Measurements from ENCODE around the gene MYH4.

The MYH4 gene

GRCh38 chr17:10499950-10500349 lies 30.6 kb upstream of the MYH4 start:
- no peak for TF ChIP-seq CTCF (IDR thresholded peaks at IDR 0.05; ENCODE audit: extremely low read depth, insufficient read depth, missing control alignments)
- in situ Hi-C loops (cut with MboI; ENCODE audit: low pct_unique_long_range_greater_than_20kb, low sequenced_read_pairs, unreplicated experiment), result no loop called here
- DNase-seq (ENCODE audit: low spot score), result no peak

- DNase-seq (ENCODE audit: low spot score), result no peak
Measured at GRCh38 chr17:10492004-10492403, 22.6 kb upstream of the MYH4 start.

GRCh38 chr17:10482252-10482651 lies 12.9 kb upstream of the MYH4 start:
- in situ Hi-C loops (cut with MboI; ENCODE audit: low pct_unique_long_range_greater_than_20kb, low sequenced_read_pairs, unreplicated experiment), result no loop called here
- DNase-seq (ENCODE audit: low spot score), result no peak
- no peak for TF ChIP-seq CTCF (IDR thresholded peaks at IDR 0.05; ENCODE audit: extremely low read depth, insufficient read depth, missing control alignments)

More at GRCh38 chr17:10492004-10492403, 22.6 kb upstream of the MYH4 start:
- no peak for TF ChIP-seq CTCF (IDR thresholded peaks at IDR 0.05; ENCODE audit: extremely low read depth, insufficient read depth, missing control alignments)
- in situ Hi-C loops (cut with MboI; ENCODE audit: low pct_unique_long_range_greater_than_20kb, low sequenced_read_pairs, unreplicated experiment), result no loop called here

GRCh38 chr17:10477701-10478100 lies 8.3 kb upstream of the MYH4 start:
- in situ Hi-C loops (cut with MboI; ENCODE audit: low pct_unique_long_range_greater_than_20kb, low sequenced_read_pairs, unreplicated experiment), result no loop called here
- DNase-seq (ENCODE audit: low spot score), result no peak
- TF ChIP-seq CTCF (IDR thresholded peaks at IDR 0.05; ENCODE audit: extremely low read depth, insufficient read depth, missing control alignments), result no peak

GRCh38 chr17:10474536-10474935 lies 5.2 kb upstream of the MYH4 start:
- no peak for DNase-seq (ENCODE audit: low spot score)
- TF ChIP-seq CTCF (IDR thresholded peaks at IDR 0.05; ENCODE audit: extremely low read depth, insufficient read depth, missing control alignments), result no peak
- in situ Hi-C loops (cut with MboI; ENCODE audit: low pct_unique_long_range_greater_than_20kb, low sequenced_read_pairs, unreplicated experiment), result no loop called here

GRCh38 chr17:10471858-10472257 lies 2.5 kb upstream of the MYH4 start:
- TF ChIP-seq CTCF (IDR thresholded peaks at IDR 0.05; ENCODE audit: extremely low read depth, insufficient read depth, missing control alignments), result no peak
- no peak for DNase-seq (ENCODE audit: low spot score)
- in situ Hi-C loops (cut with MboI; ENCODE audit: low pct_unique_long_range_greater_than_20kb, low sequenced_read_pairs, unreplicated experiment), result no loop called here

GRCh38 chr17:10463402-10463801 lies 6.0 kb downstream of the MYH4 start:
- DNase-seq (ENCODE audit: low spot score), result no peak
- in situ Hi-C loops (cut with MboI; ENCODE audit: low pct_unique_long_range_greater_than_20kb, low sequenced_read_pairs, unreplicated experiment), result no loop called here
- no peak for TF ChIP-seq CTCF (IDR thresholded peaks at IDR 0.05; ENCODE audit: extremely low read depth, insufficient read depth, missing control alignments)
